PC-3 (cell line): ENCODE results near the gene CRTAC1. TPM values are rescaled to one million over a fixed set of nuclear protein-coding genes. Genes with fewer than 3 reads are reported as not detected.

Experiments
- ATAC-seq: fragments of 200-7000 bp; cut with Tn5 transposase; 2 replicates; pipeline ENCODE4 v1.9.1; 2020; ENCODE audit warnings: mild to moderate bottlenecking, moderate library complexity
- BruUV-seq: library from RNA; stranded (reverse); fragments of 400-500 nt; replicated peaks from 2 replicates; lab custom pipeline; 2021; lab: Mats Ljungman, UMichigan
- CTCF ChIA-PET: fragments of 300-600 bp; sonication (Branson Sonifier 250); formaldehyde crosslinking; loops from one replicate; lab custom pipeline; 2022; ENCODE audit warnings: antibody characterized with exemption; lab: Charles Lee
- POLR2A ChIA-PET: fragments of 300-600 bp; sonication (Branson Sonifier 250); formaldehyde crosslinking; loops from one replicate; lab custom pipeline; 2022; ENCODE audit warnings: antibody characterized with exemption; ENCODE audit not compliant: unreplicated experiment; lab: Charles Lee
- DNase-seq: peaks from one replicate; pipeline ENCODE4 v3.0.0-alpha.2; 2015
- H2AFZ ChIP-seq: fragments of 300-600 bp; sonication (generic); 2 replicates; pipeline ENCODE4 v1.6.0; 2016; ENCODE audit warnings: antibody characterized with exemption, low read length
- H3F3A ChIP-seq: fragments of 300-600 bp; sonication (generic); one replicate; pipeline ENCODE4 v1.6.0; 2017; ENCODE audit warnings: antibody characterized with exemption, low read length, control low read depth, mild to moderate bottlenecking; ENCODE audit not compliant: unreplicated experiment
- H3K27ac ChIP-seq: fragments of 300-600 bp; sonication (generic); 2 replicates; pipeline ENCODE4 v1.5.1; 2016; ENCODE audit warnings: mild to moderate bottlenecking, low read length
- H3K27me3 ChIP-seq: fragments of 300-600 bp; sonication (generic); 2 replicates; pipeline ENCODE4 v1.6.1; 2016; ENCODE audit warnings: low read length, mixed read lengths
- H3K36me3 ChIP-seq: fragments of 300-600 bp; sonication (generic); 2 replicates; pipeline ENCODE4 v1.6.1; 2016; ENCODE audit warnings: low read depth, mixed run types, low read length, mixed read lengths
- H3K4me1 ChIP-seq: fragments of 300-600 bp; sonication (generic); 2 replicates; pipeline ENCODE4 v1.5.1; 2016; ENCODE audit warnings: low read length; ENCODE audit not compliant: insufficient read depth
- H3K4me2 ChIP-seq: fragments of 300-600 bp; sonication (generic); 2 replicates; pipeline ENCODE4 v1.6.0; 2016; ENCODE audit warnings: low read length
- H3K4me3 ChIP-seq: fragments of 300-600 bp; sonication (generic); 2 replicates; pipeline ENCODE4 v1.5.1; 2016; ENCODE audit warnings: mild to moderate bottlenecking, low read length, mixed read lengths
- H3K79me2 ChIP-seq: fragments of 300-600 bp; sonication (generic); 2 replicates; pipeline ENCODE4 v1.6.1; 2017; ENCODE audit warnings: low read length, mixed read lengths
- H3K9ac ChIP-seq: fragments of 300-600 bp; sonication (generic); 2 replicates; pipeline ENCODE4 v1.6.0; 2016; ENCODE audit warnings: mild to moderate bottlenecking, low read length
- H3K9me2 ChIP-seq: fragments of 300-600 bp; sonication (generic); replicated peaks from 2 replicates; pipeline ENCODE4 v1.6.1; 2016; ENCODE audit warnings: mixed run types, low read length, mixed read lengths
- H3K9me3 ChIP-seq: fragments of 300-600 bp; sonication (generic); 2 replicates; pipeline ENCODE4 v1.6.1; 2016; ENCODE audit warnings: low read length, mixed read lengths
- H4K20me1 ChIP-seq: fragments of 300-600 bp; sonication (generic); 2 replicates; pipeline ENCODE4 v1.6.1; 2016; ENCODE audit warnings: low read length, mixed read lengths
- CTCF ChIP-seq: fragments of 300-600 bp; sonication (generic); conservative IDR thresholded peaks from 2 replicates; pipeline ENCODE4 v1.5.1; 2017; ENCODE audit warnings: antibody characterized with exemption, low read depth, mild to moderate bottlenecking, low read length
- EZH2 ChIP-seq: fragments of 300-600 bp; sonication (generic); IDR thresholded peaks from one replicate; pipeline ENCODE4 v1.6.1; 2017; ENCODE audit warnings: antibody characterized with exemption, mild to moderate bottlenecking, low read length; ENCODE audit not compliant: unreplicated experiment
- EZH2phosphoT487 ChIP-seq: fragments of 300-600 bp; sonication (generic); IDR thresholded peaks from 2 replicates; pipeline ENCODE4 v1.6.1; 2018; ENCODE audit warnings: mild to moderate bottlenecking, antibody characterized with exemption, low read length, borderline replicate concordance
- intact Hi-C: fragments of 100-400 bp; cut with micrococcal nuclease; formaldehyde crosslinking; loops from 2 replicates; pipeline ENCODE4 v1.9.0; 2023
- total RNA-seq: library from RNA; depleted of rRNA; stranded (reverse); fragments of >200 nt; gene quantifications from 2 replicates; pipeline ENCODE4 v1.2.3, GENCODE V29; 2014

The CRTAC1 gene
- total RNA-seq, 1 experiment from 2014 or later: not detected

DNA sequence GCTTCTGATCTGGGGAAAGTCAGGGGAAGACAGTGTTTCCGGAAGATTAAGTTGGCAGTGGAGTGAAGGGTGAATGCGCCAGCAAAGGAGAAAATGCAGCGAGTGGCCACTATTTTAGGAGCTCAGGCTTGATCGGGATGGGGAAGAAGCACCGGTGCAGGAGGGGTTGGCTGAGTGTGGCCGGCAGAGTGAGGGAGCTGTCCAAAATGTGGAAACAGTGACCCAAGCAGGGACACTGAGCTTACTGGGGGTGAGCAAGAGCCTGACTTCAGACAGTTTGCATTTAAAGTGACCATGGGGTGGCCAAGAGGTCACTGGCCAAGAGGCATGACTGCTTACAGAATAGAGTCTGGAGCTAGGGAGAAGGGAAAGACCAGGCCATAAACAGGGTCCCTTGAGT is 101.5 kb downstream of the CRTAC1 start:
- ChIA-PET CTCF (no interaction called here), POLR2A (no interaction called here)
- intact Hi-C loops: no loop called here
- Histone ChIP-seq H3K4me3 (no peak overlapping the region), H3K9me2 (no peaks in the 10 kb centered on the region), H3K9ac (no peak overlapping the region), H3K4me2 (no peak overlapping the region), H4K20me1 (no peaks in the 10 kb centered on the region), H3F3A (no peaks in the 10 kb centered on the region), H3K4me1 (no peaks in the 10 kb centered on the region), H3K9me3 (no peaks in the 10 kb centered on the region), H3K36me3 (no peaks in the 10 kb centered on the region), H3K27ac (no peak overlapping the region), H2AFZ (no peak overlapping the region), H3K27me3 (no peaks in the 10 kb centered on the region; the same call in none of the 2 replicates), H3K79me2 (no peaks in the 10 kb centered on the region)
- TF ChIP-seq CTCF (no peak), EZH2phosphoT487 (no peak), EZH2 (no peak)
- BruUV-seq: no TSS peak
- DNase-seq (no peak), ATAC-seq (no peak)

- Histone ChIP-seq H3K9ac (no peak overlapping the region), H3K36me3 (no peaks in the 10 kb centered on the region), H3K79me2 (no peaks in the 10 kb centered on the region), H3K9me3 (no peaks in the 10 kb centered on the region), H3F3A (no peaks in the 10 kb centered on the region), H2AFZ (no peak overlapping the region), H3K27ac (no peak overlapping the region), H3K4me2 (no peak overlapping the region), H3K4me3 (no peak overlapping the region), H4K20me1 (no peaks in the 10 kb centered on the region), H3K27me3 (no peaks in the 10 kb centered on the region; the same call in none of the 2 replicates), H3K4me1 (no peaks in the 10 kb centered on the region), H3K9me2 (no peaks in the 10 kb centered on the region)
- intact Hi-C loops: no loop called here
- no TSS peak for BruUV-seq
- ATAC-seq (no peak), DNase-seq (no peak)
- ChIA-PET CTCF (no interaction called here), POLR2A (no interaction called here)
- TF ChIP-seq EZH2: no peak
- TF ChIP-seq CTCF: no peak
- TF ChIP-seq EZH2phosphoT487: no peak
Observed at GRCh38 chr10:97927622-97928021, 102.8 kb downstream of the CRTAC1 start.

DNA sequence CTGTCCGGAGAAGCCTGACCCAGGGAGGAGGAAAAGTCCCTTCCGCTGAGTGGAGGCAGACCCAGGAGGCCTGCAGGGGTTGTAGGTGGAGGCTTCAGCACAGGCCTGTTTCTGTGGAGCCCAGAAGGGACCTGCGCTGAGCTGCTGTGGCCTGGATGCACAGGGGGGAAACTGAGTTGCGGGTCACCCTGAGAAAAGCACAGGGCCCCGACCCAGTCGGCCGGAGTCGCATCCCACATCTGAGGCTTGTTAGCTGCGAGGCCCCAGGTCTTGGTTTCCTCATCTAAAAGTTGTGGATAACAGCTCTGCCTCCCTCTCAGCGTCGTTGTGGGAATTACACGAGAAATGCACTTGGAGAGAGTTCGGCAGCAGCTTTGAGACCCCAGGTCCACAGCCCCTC is 104.4 kb downstream of the CRTAC1 start:
- no peaks in the 10 kb centered on the region for H3K9me2 ChIP-seq
- POLR2A ChIA-PET: no interaction called here
- H3K36me3 ChIP-seq: no peaks in the 10 kb centered on the region
- H3K4me1 ChIP-seq: no peaks in the 10 kb centered on the region
- H3K9ac ChIP-seq: no peak overlapping the region
- no peaks in the 10 kb centered on the region for H3K79me2 ChIP-seq
- H3K9me3 ChIP-seq: no peaks in the 10 kb centered on the region
- BruUV-seq: no TSS peak
- DNase-seq (no peak), ATAC-seq (no peak)
- no peak overlapping the region for H2AFZ ChIP-seq
- H3K27me3 ChIP-seq: no peaks in the 10 kb centered on the region; the same call in none of the 2 replicates
- no peaks in the 10 kb centered on the region for H3F3A ChIP-seq
- intact Hi-C loops: no loop called here
- TF ChIP-seq CTCF (no peak), EZH2 (no peak), EZH2phosphoT487 (no peak)
- no peaks in the 10 kb centered on the region for H4K20me1 ChIP-seq
- no peak overlapping the region for H3K27ac ChIP-seq
- no peak overlapping the region for H3K4me2 ChIP-seq
- CTCF ChIA-PET: no interaction called here
- no peak overlapping the region for H3K4me3 ChIP-seq
